KMS-11 (cell line): ENCODE measurements around the gene IMMP2L.

Source experiments
- H2AFZ ChIP-seq: fragments of 200-600 bp; sonication (generic); 2 replicates; pipeline ENCODE4 v1.6.1; 2016; ENCODE audit warnings: antibody characterized with exemption, mixed run types, low read depth
- H3K27ac ChIP-seq: fragments of 200-600 bp; sonication (generic); 2 replicates; pipeline ENCODE4 v1.6.1; 2016; ENCODE audit warnings: mild to moderate bottlenecking, mixed run types
- H3K27me3 ChIP-seq: fragments of 200-600 bp; sonication (generic); 2 replicates; pipeline ENCODE4 v1.6.1; 2017; ENCODE audit warnings: mild to moderate bottlenecking, low read depth, mixed run types, moderate library complexity; ENCODE audit not compliant: insufficient read depth
- H3K36me3 ChIP-seq: fragments of 200-600 bp; sonication (generic); 2 replicates; pipeline ENCODE4 v1.6.1; 2017; ENCODE audit warnings: mild to moderate bottlenecking, mixed run types; ENCODE audit not compliant: insufficient read depth
- H3K4me1 ChIP-seq: fragments of 200-600 bp; sonication (generic); 2 replicates; pipeline ENCODE4 v1.6.1; 2016; ENCODE audit warnings: mild to moderate bottlenecking, low read depth, mixed run types; ENCODE audit not compliant: poor library complexity, severe bottlenecking
- H3K4me2 ChIP-seq: fragments of 200-600 bp; sonication (generic); 2 replicates; pipeline ENCODE4 v1.7.0; 2016; ENCODE audit warnings: mild to moderate bottlenecking, mixed run types
- H3K4me3 ChIP-seq: fragments of 200-600 bp; sonication (generic); IDR thresholded peaks from 2 replicates; pipeline ENCODE4 v1.6.1; 2017; ENCODE audit warnings: low read depth, low read length, mixed read lengths; ENCODE audit not compliant: insufficient read depth
- H3K79me2 ChIP-seq: fragments of 200-600 bp; sonication (generic); 2 replicates; pipeline ENCODE4 v1.6.1; 2016; ENCODE audit warnings: low read depth, mixed run types; ENCODE audit not compliant: insufficient read depth
- H3K9ac ChIP-seq: fragments of 200-600 bp; sonication (generic); 2 replicates; pipeline ENCODE4 v1.6.1; 2016; ENCODE audit warnings: mild to moderate bottlenecking, mixed run types
- H4K20me1 ChIP-seq: fragments of 200-600 bp; sonication (generic); 2 replicates; pipeline ENCODE4 v1.6.1; 2016; ENCODE audit warnings: mild to moderate bottlenecking, mixed run types; ENCODE audit not compliant: insufficient read depth
- TF ChIP-seq, protein P1 (sequence below): fragments of 200-600 bp; sonication (generic); conservative IDR thresholded peaks from 2 replicates; pipeline ENCODE4 v1.6.1; 2017; ENCODE audit warnings: low read depth, mild to moderate bottlenecking, antibody characterized with exemption, low read length, moderate library complexity, mixed read lengths

The IMMP2L gene

DNA sequence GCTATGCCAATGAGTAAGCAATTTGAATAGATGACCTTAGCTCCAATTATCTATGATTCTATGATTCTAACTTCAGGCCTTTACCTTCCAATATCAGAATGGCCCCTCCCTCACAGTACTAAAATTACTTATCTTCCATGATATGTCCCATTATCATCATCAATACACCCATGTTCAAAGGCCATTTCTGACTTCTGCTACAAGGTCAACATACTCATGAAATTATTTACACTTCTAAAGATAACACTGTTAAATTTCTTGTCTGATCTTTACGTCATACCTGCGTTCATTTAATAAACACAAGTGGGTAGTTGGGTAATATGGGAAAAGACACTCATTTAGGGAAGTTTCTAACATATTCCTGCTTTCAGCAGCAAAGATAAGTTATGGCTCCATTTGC is 21.2 kb downstream of the IMMP2L start:
- Histone ChIP-seq H4K20me1 (no peaks in the 10 kb centered on the region), H2AFZ (no peak overlapping the region), H3K4me3 (no peak overlapping the region), H3K9ac (no peak overlapping the region), H3K27me3 (no peaks in the 10 kb centered on the region), H3K79me2 (no peaks in the 10 kb centered on the region), H3K36me3 (no peaks in the 10 kb centered on the region), H3K4me2 (no peak overlapping the region), H3K27ac (no peak overlapping the region), H3K4me1 (no peaks in the 10 kb centered on the region)
- TF ChIP-seq, protein P1, sequence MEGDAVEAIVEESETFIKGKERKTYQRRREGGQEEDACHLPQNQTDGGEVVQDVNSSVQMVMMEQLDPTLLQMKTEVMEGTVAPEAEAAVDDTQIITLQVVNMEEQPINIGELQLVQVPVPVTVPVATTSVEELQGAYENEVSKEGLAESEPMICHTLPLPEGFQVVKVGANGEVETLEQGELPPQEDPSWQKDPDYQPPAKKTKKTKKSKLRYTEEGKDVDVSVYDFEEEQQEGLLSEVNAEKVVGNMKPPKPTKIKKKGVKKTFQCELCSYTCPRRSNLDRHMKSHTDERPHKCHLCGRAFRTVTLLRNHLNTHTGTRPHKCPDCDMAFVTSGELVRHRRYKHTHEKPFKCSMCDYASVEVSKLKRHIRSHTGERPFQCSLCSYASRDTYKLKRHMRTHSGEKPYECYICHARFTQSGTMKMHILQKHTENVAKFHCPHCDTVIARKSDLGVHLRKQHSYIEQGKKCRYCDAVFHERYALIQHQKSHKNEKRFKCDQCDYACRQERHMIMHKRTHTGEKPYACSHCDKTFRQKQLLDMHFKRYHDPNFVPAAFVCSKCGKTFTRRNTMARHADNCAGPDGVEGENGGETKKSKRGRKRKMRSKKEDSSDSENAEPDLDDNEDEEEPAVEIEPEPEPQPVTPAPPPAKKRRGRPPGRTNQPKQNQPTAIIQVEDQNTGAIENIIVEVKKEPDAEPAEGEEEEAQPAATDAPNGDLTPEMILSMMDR: no peak

DNA sequence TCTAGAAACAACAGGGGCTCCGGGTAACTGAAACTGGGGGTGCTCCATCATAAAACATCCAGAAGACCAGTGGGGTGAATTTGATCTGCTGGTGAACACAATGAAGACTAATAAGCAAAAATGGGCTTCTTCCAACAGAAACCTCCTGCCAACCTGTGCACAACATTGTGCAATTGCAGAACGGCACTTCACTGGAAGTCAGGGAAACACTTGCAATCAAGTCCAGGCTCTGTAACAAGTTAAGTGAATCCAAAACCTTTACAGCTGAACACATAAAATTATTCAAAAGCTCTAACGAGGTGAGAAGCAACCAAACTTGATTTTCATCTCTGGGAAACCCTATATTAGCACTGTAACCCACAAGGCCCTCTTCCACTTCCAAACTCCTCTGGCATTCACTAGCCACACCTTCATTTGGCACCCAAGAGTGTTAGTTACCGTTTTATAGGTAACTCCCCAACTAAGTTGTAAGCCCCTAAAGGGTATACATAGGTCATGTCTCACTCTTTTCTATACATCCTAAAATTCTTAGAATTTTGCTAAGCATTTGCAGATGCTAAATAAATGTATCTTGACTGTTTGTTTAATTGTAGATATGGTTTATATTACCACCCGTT is 22.0 kb downstream of the IMMP2L start:
- Histone ChIP-seq H2AFZ (no peak overlapping the region), H3K4me1 (no peaks in the 10 kb centered on the region), H3K9ac (no peak overlapping the region), H3K27me3 (no peaks in the 10 kb centered on the region), H3K4me3 (no peak overlapping the region), H3K4me2 (no peak overlapping the region), H4K20me1 (no peaks in the 10 kb centered on the region), H3K36me3 (no peaks in the 10 kb centered on the region), H3K27ac (no peak overlapping the region), H3K79me2 (no peaks in the 10 kb centered on the region)
- TF ChIP-seq, protein P1: no peak

DNA sequence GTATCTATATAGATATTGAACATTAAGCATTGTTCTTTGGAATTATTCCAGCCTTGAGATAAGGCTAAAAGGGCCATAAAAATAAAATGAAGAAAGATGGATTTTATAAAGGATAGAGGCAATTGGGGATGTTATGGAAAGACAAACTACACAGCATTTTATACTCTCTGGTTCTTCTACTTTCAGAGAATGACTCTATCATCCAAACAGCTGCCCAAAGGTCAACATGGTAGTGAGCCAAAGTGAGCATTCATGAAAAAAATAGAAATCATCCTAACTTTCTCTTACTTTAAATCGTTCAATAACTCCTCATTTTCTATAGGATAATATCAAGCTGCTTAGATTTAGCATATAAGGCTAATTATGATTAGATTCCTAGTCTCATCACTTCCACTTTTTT is 25.2 kb downstream of the IMMP2L start:
- H3K4me3 ChIP-seq: no peak overlapping the region
- H3K79me2 ChIP-seq: no peaks in the 10 kb centered on the region
- H3K4me1 ChIP-seq: no peaks in the 10 kb centered on the region
- H2AFZ ChIP-seq: no peak overlapping the region
- no peaks in the 10 kb centered on the region for H4K20me1 ChIP-seq
- no peaks in the 10 kb centered on the region for H3K36me3 ChIP-seq
- H3K27me3 ChIP-seq: no peaks in the 10 kb centered on the region
- H3K9ac ChIP-seq: no peak overlapping the region
- TF ChIP-seq, protein P1: no peak
- no peak overlapping the region for H3K27ac ChIP-seq
- H3K4me2 ChIP-seq: no peak overlapping the region

DNA sequence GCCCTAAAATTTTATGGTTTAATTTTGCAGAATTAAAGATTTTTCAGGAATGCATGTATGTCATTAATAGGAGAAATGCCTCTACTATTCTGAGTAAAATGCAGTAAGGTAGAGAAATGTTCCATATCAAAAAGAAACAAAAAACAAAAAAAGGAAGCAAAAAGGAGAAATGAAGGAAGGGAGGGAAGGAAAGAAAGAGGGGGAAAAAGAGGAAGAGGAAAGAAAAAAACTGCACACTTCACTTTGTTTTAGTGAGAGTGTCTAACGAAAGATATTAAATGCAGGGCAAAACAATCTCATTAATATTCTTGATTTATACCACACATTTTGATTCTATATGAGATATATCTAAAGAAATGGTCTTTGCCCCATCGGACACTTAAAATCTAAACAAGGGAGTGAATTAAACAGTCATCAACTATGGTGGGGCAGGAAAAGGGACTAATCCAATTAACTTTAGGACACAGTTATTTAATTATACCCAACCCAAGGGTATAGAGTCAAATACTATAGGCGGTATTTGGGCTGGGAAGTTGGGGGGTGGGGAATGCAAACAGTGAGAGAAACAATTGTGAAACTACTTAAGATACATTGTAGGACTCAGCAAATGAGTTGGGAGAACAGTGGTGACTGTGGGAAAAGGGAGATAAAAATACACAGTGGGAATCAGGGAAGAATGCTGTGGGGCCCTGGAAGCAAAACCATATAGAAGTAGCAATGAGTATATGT is 27.0 kb downstream of the IMMP2L start:
- H2AFZ ChIP-seq: no peak overlapping the region
- TF ChIP-seq, protein P1: no peak
- no peaks in the 10 kb centered on the region for H3K36me3 ChIP-seq
- H3K4me3 ChIP-seq: no peak overlapping the region
- H4K20me1 ChIP-seq: no peaks in the 10 kb centered on the region
- no peak overlapping the region for H3K27ac ChIP-seq
- H3K9ac ChIP-seq: no peak overlapping the region
- H3K27me3 ChIP-seq: peaks cover 2% of the 10 kb centered on the region; the same call in 1 of the 2 replicates
- no peaks in the 10 kb centered on the region for H3K79me2 ChIP-seq
- H3K4me1 ChIP-seq: no peaks in the 10 kb centered on the region
- no peak overlapping the region for H3K4me2 ChIP-seq
